NK-92 (cell line): Measurements from ENCODE around the gene PAQR4.
"Not testable (repeated sequence)": the region's sequence is repeated elsewhere in the genome, so short reads cannot be mapped to it uniquely, and the experiment has no call there.

ENCODE experiments used
- DNase-seq: peaks from one replicate; lab custom pipeline; 2025; ENCODE audit not compliant: unreplicated experiment; lab: John Stamatoyannopoulos, UW

The PAQR4 gene

DNA sequence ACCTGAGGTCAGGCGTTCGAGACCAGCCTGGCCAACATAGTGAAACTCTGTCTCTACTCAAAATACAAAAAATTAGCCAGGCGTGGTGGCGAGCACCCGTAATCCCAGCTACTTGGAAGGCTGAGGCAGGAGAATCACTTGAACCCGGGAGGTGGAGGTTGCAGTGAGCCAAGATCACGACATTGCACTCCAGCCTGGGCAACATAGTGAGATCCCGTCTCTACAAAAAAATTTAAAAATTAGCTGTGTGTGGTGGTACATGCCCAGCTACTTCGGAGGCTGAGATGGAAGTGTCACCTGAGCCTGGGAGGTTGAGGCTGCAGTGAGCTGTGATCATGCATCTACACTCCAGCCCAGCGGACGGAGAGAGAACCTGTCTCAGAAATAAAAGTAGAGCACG, 25.4 kb upstream of the PAQR4 start:
- not testable (repeated sequence) for DNase-seq

DNA sequence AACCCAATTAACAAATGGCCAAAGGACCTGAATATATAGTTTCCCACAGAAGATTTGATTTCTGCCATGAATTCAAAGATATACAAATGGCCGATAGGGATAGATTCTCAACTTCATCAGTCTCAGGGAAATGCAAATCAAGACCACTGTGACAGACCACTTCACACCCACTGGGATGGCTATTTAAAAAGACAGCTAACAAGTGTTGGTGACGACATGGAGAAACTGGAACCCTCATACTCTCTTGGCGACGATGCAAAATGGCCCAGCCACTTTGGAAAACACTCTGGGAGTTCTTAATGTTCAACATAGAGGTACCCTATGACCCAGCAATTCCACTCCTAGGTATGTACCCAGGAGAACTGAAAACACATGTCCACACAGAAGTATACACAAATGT, 22.5 kb upstream of the PAQR4 start:
- no peak for DNase-seq

DNA sequence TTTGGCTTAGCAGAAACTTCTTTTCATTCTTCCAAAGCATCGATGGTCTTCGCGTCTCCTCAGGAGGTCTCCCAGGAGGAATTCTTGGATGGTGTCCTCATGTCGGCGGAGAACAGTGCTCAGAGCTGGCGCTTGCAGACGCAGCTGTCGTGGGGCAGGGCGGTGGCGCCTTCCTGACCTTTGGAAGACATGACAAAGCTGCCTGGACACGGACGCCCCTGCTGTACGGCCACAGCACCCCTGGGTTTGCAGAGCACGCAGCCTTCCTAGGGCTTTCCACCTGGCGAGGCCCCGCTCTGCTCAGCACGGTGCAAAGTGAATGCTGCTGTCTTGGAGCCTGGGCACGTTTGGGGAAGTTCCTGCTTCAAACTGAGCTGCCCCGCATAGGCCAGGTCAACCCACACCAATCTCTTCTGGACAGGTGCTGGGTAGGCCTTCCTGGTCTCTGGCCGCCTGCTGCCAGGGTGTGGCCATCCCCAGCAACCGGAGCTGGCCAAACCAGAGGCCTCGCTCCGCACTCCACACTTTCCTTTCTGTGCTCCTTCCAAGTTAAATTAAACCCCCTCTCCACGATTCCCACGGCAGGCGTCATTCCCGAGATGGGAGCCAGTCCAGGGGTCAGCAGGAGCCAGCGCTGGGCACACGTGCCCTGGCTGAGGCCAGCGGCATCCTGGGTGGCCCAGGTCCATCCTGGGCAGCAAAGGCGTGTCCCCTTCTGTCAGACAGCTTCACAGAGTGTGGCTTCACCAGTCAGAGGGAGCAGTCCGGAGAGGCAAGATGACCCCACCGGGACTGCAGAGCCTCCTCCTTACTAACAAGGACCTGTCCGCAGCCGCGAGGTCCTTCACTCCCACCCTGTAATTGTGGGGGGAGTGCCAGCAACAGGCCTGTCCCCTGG, 20.1 kb upstream of the PAQR4 start:
- no peak for DNase-seq

DNA sequence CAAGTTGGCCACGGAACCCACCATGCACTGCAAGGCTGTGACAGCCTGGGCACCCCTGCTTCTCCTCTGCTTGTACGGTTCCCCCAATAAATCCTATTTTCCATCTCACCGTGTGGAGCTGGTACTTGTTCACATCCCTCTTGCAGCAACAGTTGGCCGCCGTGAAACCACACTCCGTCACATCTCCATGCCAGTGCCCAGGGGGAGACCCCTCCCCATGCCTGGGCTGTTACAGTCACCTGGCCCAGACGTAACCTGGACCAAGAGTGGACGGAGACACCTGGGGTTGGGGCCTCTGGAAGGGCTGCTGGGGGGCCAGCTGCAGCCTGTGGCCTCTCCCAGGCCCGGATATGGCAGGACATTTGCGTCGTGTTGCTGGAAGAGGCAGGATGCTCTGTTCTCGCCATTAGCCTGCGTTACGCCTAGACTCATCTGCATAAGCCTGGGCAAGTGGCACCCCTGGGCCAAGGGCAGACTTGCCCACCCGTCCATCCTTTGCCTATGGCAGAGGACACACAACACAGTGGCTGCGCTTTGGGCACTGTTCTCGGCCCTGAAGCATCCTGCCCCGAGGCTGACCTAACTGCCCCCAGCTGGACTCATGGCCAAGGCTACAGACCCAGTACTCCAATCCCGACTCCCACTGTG, 19.3 kb upstream of the PAQR4 start:
- DNase-seq: no peak

DNA sequence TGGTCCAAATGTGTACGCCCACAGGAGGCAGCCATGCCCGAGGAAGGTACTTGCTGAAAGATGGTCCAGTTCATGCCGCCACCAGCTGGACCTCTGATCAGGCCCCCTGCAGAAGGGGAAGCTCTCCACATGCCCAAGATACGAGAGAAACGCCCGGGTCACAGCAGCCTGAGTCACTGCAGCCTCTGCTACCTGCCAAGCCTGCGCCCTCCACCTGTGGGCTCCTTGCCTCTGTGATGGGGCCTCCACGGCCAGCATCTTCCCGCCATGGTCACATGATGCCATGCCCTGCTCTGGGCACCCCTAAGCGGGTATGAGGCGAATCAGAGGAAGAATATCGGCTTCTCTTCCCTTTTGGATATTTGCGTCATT, 18.8 kb upstream of the PAQR4 start:
- no peak for DNase-seq

DNA sequence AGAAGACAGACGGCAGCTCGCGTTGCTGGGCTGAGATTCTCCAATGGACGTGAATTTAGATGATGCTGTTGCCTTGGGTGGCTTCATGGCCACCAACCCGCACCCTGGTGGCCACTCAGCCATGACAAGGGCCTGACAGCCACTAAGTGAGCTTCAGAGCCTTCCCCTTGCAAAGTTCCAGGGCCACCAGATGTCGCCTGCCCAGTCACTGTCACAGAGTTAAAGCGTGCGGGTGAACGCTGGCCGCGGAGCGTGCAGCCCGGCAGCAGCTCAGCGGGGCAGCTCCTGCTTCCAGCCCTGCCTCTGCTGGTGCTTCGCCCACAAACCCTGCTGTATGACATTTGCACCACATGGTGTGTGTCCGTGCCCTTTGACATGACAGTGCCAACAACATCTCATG, 18.4 kb upstream of the PAQR4 start:
- no peak for DNase-seq

DNA sequence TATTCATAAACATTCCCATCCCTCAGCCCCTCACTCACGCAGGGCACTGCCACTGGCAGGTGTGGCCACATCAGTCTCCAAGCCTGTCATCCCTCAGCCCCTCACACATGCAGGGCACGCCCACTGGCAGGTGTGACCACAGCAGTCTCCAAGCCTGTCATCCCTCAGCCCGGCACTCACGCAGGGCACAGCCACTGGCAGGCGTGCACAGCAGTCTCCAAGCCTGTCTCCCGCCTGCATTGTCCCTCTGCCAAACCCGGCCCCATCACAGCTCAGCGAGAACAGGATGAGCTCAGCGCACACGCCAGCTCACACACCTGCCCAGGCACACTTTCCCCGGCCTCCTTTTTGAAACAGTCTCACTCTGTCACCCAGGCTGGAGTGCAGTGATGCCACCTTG, 16.5 kb upstream of the PAQR4 start:
- DNase-seq: no peak

DNA sequence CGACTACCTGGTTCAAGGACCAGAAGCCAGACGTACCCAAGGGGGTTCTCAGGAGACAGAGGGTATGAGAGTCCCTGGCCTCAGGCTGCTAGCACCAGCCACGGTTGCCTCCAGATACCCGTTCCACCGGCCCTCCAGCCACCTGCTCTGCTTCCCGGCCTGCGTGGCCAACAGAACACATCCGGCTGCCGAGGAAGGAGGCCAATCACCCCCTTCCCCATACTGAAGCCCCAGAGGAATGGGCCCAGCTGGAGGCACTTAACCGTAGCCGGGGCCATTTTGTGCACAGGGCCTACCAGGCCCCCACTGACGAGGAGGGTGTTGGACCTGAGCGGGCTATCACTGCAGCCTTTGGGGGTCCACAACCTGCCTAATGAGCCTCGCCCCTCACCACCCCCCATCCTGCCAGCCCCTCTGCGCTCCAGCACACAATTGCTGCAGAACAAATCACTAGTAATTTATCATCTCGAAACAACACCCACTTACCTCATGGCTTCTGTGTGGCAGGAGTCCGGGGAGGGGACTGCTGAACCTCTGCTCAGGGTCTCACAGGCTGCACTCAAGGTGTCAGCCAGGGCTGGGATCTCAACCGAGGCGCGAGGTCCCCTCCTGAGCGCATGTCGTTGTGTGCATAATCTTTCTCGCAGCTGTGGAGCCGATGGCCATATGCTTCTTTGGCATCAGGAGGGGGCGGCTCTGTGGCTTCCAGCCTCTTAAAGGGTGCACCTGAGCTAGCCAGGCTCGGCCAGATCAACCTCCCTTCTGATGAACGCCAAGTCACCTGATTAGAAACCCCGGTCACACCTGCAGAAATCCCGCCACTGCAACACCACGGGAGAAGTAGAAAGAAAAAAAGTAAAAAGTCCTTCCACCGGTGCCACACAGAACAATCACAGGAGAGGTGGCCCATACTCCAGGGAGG, 15.2 kb upstream of the PAQR4 start:
- no peak for DNase-seq

DNA sequence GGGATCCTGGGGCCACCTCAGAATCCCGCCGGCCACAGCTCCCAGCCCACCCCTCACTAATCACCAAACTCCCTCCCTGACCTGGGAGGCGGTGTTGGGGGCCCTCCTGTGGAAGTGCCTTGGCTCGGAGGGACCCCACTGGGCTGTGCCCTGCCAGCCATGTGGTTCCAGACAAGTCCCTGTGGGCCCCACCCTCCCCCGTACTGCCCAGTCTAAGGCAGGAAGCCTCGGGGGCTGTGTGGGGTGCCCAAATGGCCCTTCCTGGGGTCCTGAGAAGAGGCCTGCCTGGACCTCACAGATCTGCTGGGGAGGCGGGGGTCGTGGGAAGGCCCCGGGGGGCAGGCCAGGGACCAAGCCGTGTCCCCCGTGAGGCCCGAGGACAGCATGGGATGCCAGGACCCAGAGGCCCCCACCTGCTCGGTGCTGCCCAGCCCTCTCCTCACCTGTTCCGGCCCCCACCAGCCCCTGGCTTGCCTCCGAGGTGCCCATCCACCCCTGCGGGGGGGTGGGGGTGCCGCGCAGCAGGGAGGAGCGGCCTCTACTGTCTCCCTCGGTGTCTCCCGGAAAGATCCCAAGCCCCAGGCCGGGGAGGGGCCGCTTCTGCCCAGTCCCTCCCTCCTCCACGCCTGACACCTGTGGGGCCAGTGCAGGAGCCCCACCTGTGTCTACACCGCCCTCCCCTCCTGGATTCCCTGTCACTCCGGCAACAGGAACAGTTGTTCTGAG, 14.3 kb upstream of the PAQR4 start:
- DNase-seq: no peak

DNA sequence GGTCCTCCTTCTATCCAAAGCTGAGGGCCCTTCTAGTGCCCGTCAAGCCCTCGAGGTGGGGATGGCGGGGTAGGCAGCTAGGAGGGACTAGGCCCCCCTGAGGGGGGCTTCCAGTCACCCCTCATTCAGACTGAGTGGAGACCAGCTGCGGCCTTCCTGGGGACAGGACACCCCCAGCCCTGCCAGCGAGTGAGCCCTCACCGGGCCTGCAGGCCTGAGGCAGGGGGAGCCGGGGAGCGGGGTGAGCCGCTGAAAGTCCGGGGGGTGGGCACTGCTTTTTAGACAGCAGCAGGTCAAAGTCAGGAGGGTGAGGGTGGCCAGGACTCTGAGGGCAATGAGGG, 13.7 kb upstream of the PAQR4 start:
- DNase-seq: no peak

DNA sequence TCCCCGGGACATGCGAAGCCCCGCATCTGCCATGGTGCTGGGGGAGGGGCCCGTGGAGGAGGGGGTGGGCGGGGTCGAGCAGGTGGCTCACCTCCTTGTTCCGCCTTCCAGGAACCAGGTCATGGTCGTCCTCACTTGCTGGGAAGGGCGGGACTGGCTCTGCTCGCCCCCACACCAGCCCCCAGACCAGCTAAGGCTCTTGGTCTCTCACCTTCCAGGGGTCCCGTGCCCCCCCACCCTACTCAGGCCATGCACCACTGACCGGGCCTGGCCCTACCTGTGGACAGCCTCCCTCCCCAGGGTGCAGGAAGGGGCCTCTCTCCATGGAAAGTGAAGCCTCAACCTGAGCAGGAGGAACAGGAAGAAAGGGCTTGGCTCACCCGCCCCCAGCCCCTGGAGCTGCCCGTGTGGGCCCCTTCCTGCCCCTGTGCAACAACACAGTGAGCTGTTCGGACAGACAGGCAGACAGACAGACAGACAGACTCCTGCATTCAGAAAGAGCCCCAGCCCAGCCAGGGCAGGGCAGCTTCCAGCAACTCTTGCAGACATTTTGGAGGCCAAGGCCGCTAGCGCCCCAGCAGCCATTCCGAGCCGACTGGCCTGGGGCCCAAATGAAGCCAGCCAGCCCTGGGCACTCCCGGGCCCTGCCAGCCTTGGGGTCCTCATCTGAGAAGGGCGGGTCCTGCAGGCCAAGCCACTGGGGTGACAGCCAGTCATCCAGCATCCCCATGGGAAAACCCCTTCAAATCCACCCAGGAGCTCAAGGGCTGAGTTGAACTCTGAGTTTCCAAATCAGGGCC, 13.2 kb upstream of the PAQR4 start:
- no peak for DNase-seq

DNA sequence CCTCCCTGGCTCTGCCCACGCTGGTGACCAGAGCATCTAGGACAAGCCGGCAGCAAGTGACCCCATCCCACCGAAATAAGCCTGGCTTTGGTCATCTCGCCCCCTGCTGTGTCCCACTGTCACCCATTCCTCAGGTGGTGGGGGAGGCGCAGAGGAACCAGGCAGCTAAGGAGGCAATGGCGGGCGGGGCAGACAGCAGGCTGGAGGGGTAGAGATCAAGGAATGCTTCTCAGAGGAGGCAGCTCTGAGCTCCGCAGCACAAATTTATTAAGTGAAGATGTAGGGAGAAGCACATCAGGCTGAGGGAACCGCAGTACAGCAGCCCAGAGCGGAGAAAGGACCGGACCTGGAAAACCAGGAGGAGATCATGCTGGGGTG, 12.6 kb upstream of the PAQR4 start:
- no peak for DNase-seq

DNA sequence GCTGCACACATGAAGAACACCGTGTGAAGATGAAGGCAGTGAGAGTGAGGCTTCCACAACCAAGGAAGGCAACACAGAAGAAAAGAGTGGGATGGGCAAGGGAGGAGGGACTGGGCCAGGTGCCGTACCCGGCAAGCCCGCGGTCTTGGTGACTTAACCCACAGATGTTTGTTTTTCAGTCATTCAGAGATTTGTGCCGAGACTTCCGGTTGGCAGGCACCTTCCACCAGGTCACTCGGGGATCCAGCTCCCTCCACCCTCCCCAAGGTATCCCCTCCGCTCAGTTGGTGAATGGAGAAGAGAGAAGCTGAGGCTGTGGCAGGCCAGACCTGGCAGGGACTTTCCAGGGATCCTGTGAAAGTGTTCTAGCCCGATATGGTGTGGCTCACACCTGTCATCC, 9.9 kb upstream of the PAQR4 start:
- DNase-seq: no peak

DNA sequence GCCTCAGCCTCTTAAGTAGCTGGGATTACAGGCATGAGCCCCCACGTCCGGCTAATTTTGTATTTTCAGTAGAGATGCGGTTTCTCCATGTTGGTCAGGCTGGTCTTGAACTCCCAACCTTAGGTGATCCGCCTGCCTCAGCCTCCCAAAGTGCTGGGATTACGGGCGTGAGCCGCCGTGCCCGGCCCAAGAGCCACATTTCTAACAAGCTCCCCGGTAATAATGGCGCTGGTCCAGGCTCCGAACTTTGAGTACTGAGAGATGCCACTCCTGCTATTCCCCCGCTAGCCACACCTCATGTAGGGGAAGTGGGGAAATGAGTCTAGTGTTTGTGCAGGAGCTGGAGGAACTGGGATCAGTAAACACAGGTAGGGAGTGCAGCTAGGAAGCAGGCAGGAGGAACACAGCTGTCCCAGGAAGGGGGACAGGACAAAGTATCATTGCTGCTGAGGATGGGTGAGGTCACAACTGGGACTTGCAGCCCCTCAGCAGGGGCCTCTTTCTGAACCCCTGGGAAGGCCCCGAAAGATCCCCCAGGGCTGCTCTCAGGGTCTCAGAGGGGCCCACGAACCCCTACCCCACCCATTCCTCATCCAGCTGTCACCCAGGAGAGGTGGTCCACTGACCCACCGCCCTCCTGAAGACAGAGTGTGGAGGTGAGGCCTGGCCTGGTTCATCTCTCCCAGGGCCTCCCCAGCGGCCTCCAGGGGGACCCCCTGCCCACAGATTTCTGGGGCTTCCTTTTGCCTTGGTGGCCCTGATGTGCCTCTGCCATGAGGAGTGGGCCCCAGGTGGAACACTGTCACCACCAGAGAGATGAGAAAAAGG, 8.8 kb upstream of the PAQR4 start:
- no peak for DNase-seq

DNA sequence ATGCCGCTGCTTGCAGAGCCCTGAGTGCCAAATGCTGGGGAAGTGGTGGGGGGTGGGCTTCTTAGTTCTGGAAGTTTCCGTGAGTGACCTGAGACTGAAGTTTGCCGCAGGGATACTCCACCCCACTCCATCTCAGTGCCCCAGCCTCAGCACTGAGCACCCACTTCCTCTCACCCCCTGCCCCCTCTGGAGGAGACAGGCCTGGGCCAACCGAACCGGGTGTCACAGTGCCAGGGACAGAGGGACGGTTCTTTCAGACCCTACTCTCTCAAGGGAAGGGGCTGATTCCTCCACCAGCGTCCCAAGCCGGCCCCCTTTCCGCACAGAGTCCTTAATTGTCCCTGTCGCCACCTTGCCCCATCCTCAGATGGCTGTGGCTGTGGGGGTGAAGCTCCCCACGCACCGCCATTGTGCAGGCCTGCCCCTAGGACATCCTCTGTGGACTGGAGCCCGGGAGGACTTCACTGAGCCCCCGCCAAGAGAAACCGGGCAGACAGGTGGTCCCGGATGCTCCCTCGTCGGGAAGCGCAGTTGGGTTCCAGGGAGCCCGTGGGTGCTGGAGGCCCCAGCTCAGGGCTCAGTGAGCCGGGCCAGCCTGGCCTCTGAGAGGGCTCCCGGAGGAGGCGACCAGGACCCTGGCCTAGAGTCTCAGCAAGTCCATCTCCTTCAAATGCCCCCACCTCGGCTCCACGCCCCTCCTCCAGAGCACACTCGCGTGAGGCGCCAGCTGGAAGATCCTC, 6.6 kb upstream of the PAQR4 start:
- DNase-seq: no peak

DNA sequence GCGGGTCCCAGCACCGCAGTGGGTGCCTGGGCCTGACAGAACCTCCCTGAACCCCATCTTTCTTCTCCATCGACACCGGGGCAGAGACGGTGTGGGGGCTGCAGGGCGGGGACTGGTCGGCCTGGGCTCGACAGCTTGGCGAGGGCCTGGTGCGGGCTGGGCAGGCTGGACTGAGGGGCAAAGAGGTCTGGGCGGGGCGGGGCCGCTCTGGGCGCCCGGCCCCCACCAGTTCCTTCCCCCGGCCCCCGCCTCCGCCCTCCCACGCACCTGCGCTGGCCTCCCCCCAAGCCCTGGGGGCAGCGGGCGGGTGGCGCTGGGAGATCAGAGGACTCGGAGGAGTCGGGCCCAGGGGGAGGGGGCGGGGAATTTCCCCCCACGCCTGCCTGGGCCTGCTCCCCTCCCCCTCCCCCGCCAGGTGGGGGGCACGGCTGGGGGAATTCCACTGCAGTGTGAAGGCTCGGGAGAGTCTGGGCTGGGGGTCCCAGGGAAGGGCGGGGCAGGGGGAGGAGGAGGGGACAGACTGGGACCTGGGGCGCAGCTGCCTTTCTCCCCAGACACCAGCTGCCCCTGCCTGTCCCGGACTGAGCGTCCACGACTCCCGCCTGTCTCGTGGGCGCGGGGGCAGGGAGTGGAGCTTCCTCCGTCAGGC, 6.0 kb upstream of the PAQR4 start:
- no peak for DNase-seq

DNA sequence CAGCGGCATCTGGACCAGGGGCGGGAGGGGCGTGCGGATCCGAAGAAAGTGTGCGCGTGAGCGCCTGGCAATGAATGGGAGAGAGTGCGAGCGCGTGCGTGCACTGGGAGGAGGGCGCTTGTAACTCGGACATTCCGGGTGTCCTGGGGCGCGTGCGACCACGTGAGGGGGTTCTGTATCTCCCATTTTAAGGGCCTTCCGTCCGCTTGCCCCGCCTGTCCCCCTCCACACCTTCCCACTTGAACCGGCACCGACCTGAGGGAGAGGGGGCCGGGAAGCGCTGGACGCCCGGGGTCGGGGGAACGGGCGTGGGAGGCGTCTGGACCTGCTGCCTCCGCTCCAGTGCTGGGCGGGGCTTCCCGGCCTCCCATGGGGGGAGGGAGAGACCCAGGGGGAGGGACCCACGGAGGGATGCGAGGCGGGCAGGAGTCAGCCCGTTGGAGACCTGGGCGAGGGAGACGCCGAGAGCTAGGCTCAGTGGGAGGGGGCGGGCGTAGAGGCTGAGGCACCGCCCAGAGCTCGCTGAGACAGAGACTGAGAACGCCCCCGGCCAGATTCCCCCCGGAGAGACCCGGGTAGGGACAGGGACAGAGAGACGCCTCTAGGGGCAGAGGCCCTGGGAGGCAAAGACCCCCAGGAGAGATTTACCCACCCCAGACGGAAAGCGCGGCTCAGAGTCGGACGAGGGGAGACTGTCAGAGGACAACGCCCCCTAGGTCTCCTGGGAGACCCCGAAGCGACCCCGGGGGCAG, 5.2 kb upstream of the PAQR4 start, which contains the start of gene KREMEN2:
TSS of gene KREMEN2 (plus strand) at position 553 of the 752 bp plus-strand sequence. CDS start 246 bp downstream, outside the sequence.
- DNase-seq: no peak
